T-helper 1 cell (primary cell): Measurements from ENCODE around the gene MGMT.

Experiments
- DNase-seq, 5 donors: peaks; one replicate each; pipeline ENCODE4 v3.0.0-alpha.2; 2012 to 2020

The MGMT gene

GRCh38 chr10:129546106-129546505 is 79.1 kb downstream of the MGMT start:
- DNase-seq, result no peak

GRCh38 chr10:129547608-129548007 is 80.6 kb downstream of the MGMT start:
- DNase-seq, result no peak

- no peak for DNase-seq
Observed at GRCh38 chr10:129548600-129548999, 81.6 kb downstream of the MGMT start.

GRCh38 chr10:129550076-129550475 is 83.0 kb downstream of the MGMT start:
- no peak for DNase-seq

- DNase-seq, result no peak
Observed at GRCh38 chr10:129550658-129551057, 83.6 kb downstream of the MGMT start.

- DNase-seq, result no peak
Observed at GRCh38 chr10:129552119-129552518, 85.1 kb downstream of the MGMT start.

- DNase-seq, result no peak
Observed at GRCh38 chr10:129553928-129554327, 86.9 kb downstream of the MGMT start.

- DNase-seq, result no peak
Observed at GRCh38 chr10:129556316-129556715, 89.3 kb downstream of the MGMT start.

GRCh38 chr10:129560361-129560760 is 93.3 kb downstream of the MGMT start:
- DNase-seq, result no peak

GRCh38 chr10:129562487-129562886 is 95.4 kb downstream of the MGMT start:
- no peak for DNase-seq

- DNase-seq, result no peak
Observed at GRCh38 chr10:129564923-129565322, 97.9 kb downstream of the MGMT start.

- DNase-seq, result no peak
Observed at GRCh38 chr10:129568583-129569344, 101.7 kb downstream of the MGMT start.

- DNase-seq, result no peak
Observed at GRCh38 chr10:129570185-129570584, 103.1 kb downstream of the MGMT start.

GRCh38 chr10:129579228-129579627 is 112.2 kb downstream of the MGMT start:
- DNase-seq, result no peak

- no peak for DNase-seq
Observed at GRCh38 chr10:129580010-129580409, 113.0 kb downstream of the MGMT start.

- DNase-seq, result no peak
Observed at GRCh38 chr10:129580901-129581300, 113.9 kb downstream of the MGMT start.

- DNase-seq, result no peak
Observed at GRCh38 chr10:129581827-129582411, 114.9 kb downstream of the MGMT start.

- no peak for DNase-seq
Observed at GRCh38 chr10:129583831-129584230, 116.8 kb downstream of the MGMT start.

GRCh38 chr10:129586898-129587443 is 119.9 kb downstream of the MGMT start:
- DNase-seq, result no peak

- DNase-seq, result no peak
Observed at GRCh38 chr10:129589546-129589945, 122.5 kb downstream of the MGMT start.

GRCh38 chr10:129593953-129594352 is 126.9 kb downstream of the MGMT start:
- no peak for DNase-seq

- no peak for DNase-seq
Observed at GRCh38 chr10:129594811-129595210, 127.8 kb downstream of the MGMT start.

- no peak for DNase-seq
Observed at GRCh38 chr10:129598413-129598812, 131.4 kb downstream of the MGMT start.

- no peak for DNase-seq
Observed at GRCh38 chr10:129599160-129599559, 132.1 kb downstream of the MGMT start.
